HG02623 (cell line): Measurements from ENCODE around the gene MPDZ.

Source experiments
- ATAC-seq: cut with Tn5 transposase; IDR thresholded peaks from one replicate; pipeline ENCODE4 v1.9.1; 2021; ENCODE audit warnings: moderate library complexity; ENCODE audit not compliant: unreplicated experiment

MPDZ gene

GRCh38 chr9:13279284-13280141, at the start of gene MPDZ:
Gene MPDZ (minus strand): TSS chr9:13279692. CDS start chr9:13250315, 29,377 bp downstream.
- ATAC-seq: no peak

- ATAC-seq: no peak
These were observed 45.5 kb upstream of the MPDZ start for GRCh38 chr9:13324988-13325387.

- no peak for ATAC-seq
These were observed 43.5 kb upstream of the MPDZ start for GRCh38 chr9:13322828-13323550.

GRCh38 chr9:13318027-13318426, 38.5 kb upstream of the MPDZ start:
- ATAC-seq: no peak

GRCh38 chr9:13296972-13297371, 17.5 kb upstream of the MPDZ start:
- ATAC-seq: no peak

GRCh38 chr9:13295556-13295955, 16.1 kb upstream of the MPDZ start:
- ATAC-seq: no peak

GRCh38 chr9:13292782-13293181, 13.3 kb upstream of the MPDZ start:
- ATAC-seq: no peak

- ATAC-seq: no peak
These were observed 12.7 kb upstream of the MPDZ start for GRCh38 chr9:13292158-13292557.

- no peak for ATAC-seq
These were observed 12.2 kb upstream of the MPDZ start for GRCh38 chr9:13291718-13292117.

GRCh38 chr9:13284011-13284410, 4.5 kb upstream of the MPDZ start:
- no peak for ATAC-seq

GRCh38 chr9:13282998-13283397, 3.5 kb upstream of the MPDZ start:
- ATAC-seq: no peak

- no peak for ATAC-seq
These were observed 2.0 kb upstream of the MPDZ start for GRCh38 chr9:13281356-13282016.

GRCh38 chr9:13278368-13279246, 885 bp downstream of the MPDZ start:
- ATAC-seq: no peak

GRCh38 chr9:13278023-13278367, 1.5 kb downstream of the MPDZ start:
- ATAC-seq: no peak

- ATAC-seq: no peak
These were observed 4.4 kb downstream of the MPDZ start for GRCh38 chr9:13274886-13275641.

- no peak for ATAC-seq
These were observed 8.8 kb downstream of the MPDZ start for GRCh38 chr9:13270734-13271133.

GRCh38 chr9:13269589-13270452, 9.7 kb downstream of the MPDZ start:
- no peak for ATAC-seq

- no peak for ATAC-seq
These were observed 11.0 kb downstream of the MPDZ start for GRCh38 chr9:13268469-13268868.

GRCh38 chr9:13267743-13268142, 11.7 kb downstream of the MPDZ start:
- ATAC-seq: no peak
